Measurements from ENCODE around the gene CERS5. TPM values are rescaled to one million over a fixed set of nuclear protein-coding genes. Genes with fewer than 3 reads are reported as not detected.

CERS5 gene
- total RNA-seq, 2 donors from 2014 or later: 27.6 to 41.7 TPM

- intact Hi-C loops (cut with DNase I): no loop called here
- H3K4me3 ChIP-seq: no peak overlapping the region
- no peaks in the 10 kb centered on the region for H3K9me3 ChIP-seq
- H3K27me3 ChIP-seq (replicated peaks; ENCODE audit: insufficient read depth): no peaks in the 10 kb centered on the region
- DNase-seq (ENCODE audit: low spot score): no peak
- 54% methylated on average over 46 of the region's 46 CpGs for WGBS
- H3K4me1 ChIP-seq (replicated peaks): no peaks in the 10 kb centered on the region
- H3K36me3 ChIP-seq: no peaks in the 10 kb centered on the region
- TF ChIP-seq POLR2AphosphoS5 (IDR thresholded peaks at IDR 0.05) (no peak), POLR2A (IDR thresholded peaks at IDR 0.05) (no peak), CTCF (IDR thresholded peaks at IDR 0.05) (no peak)
- H3K27ac ChIP-seq: no peak overlapping the region
Measured at GRCh38 chr12:50081096-50081808, 85.9 kb downstream of the CERS5 start.

- H3K36me3 ChIP-seq: no peaks in the 10 kb centered on the region
- 91% methylated on average over 5 of the region's 5 CpGs for WGBS
- DNase-seq (ENCODE audit: low spot score): no peak
- no peak overlapping the region for H3K4me3 ChIP-seq
- H3K27me3 ChIP-seq (replicated peaks; ENCODE audit: insufficient read depth): no peaks in the 10 kb centered on the region
- H3K9me3 ChIP-seq: no peaks in the 10 kb centered on the region
- intact Hi-C loops (cut with DNase I): loop anchor here (5.0 to 10.0 kb wide), 2 partner anchors 52 to 305 kb away; partner anchors contain the start of gene RACGAP1
- H3K27ac ChIP-seq: no peak overlapping the region
- no peaks in the 10 kb centered on the region for H3K4me1 ChIP-seq (replicated peaks)
- TF ChIP-seq POLR2AphosphoS5 (IDR thresholded peaks at IDR 0.05): no peak
- no peak for TF ChIP-seq CTCF (IDR thresholded peaks at IDR 0.05)
- no peak for TF ChIP-seq POLR2A (IDR thresholded peaks at IDR 0.05)
Measured at GRCh38 chr12:50079771-50080170, 87.4 kb downstream of the CERS5 start.

Other genes with a start within 250 kb of the CERS5 start
- 1 to 10 TPM in 1 of 2 donors, not detected in 1; 2.7 TPM for gene AQP2, start 216.6 kb downstream of the CERS5 start, total RNA-seq
- gene AQP5, start 205.5 kb downstream of the CERS5 start, total RNA-seq: 10 to 100 TPM in 1 of 2 donors, 1 to 10 TPM in 1; 3.4 to 25.8 TPM
- gene AQP6, start 194.4 kb downstream of the CERS5 start, total RNA-seq: under 1 TPM in 1 of 2 donors, not detected in 1; 0.40 TPM
- gene RACGAP1, start 141.9 kb downstream of the CERS5 start, total RNA-seq: 10 to 100 TPM in 1 of 2 donors, 1 to 10 TPM in 1; 9.1 to 18.9 TPM
- gene ASIC1, start 109.8 kb downstream of the CERS5 start, total RNA-seq: 1 to 10 TPM; 2.7 to 3.2 TPM
- gene SMARCD1, start 82.0 kb downstream of the CERS5 start, total RNA-seq: 10 to 100 TPM; 72.9 to 90.1 TPM
- gene GPD1, start 63.4 kb downstream of the CERS5 start, total RNA-seq: 1 to 10 TPM in 1 of 2 donors, under 1 TPM in 1; 0.27 to 3.4 TPM
- 10 to 100 TPM; 59.9 to 84.6 TPM for gene COX14, start 55.1 kb downstream of the CERS5 start, total RNA-seq
- 10 to 100 TPM; 66.7 to 94.2 TPM for gene LIMA1, start 116.2 kb upstream of the CERS5 start, total RNA-seq
- under 1 TPM in 1 of 2 donors, not detected in 1; 0.51 TPM for gene FAM186A, start 229.2 kb upstream of the CERS5 start, total RNA-seq
- gene LARP4, start 233.5 kb upstream of the CERS5 start, total RNA-seq: 10 to 100 TPM; 29.7 to 32.9 TPM

All from prostate gland (tissue), 2 donors.